ENCODE data around the gene STX8.

GRCh38 chr17:9241371-9241712 lies 334.3 kb downstream of the STX8 start:
- TF ChIP-seq CTCF (IDR thresholded peaks at IDR 0.05): no peak
- TF ChIP-seq POLR2A (IDR thresholded peaks at IDR 0.05): no peak
- TF ChIP-seq POLR2AphosphoS5 (IDR thresholded peaks at IDR 0.05; ENCODE audit: insufficient read depth in 1 of 2, low read depth in 1 of 2): no peak

All from vagina (tissue), 2 donors.